Nephron progenitor cell (in vitro differentiated cells): Measurements from ENCODE around the gene MYDGF.

Experiments used
- DNase-seq: peaks from one replicate; pipeline ENCODE4 v3.0.0; 2021
- H3K27ac Mint-ChIP-seq: 2 replicates; pipeline ENCODE4 v1.8.0; 2021; ENCODE audit warnings: mild to moderate bottlenecking, moderate library complexity, mixed read lengths
- H3K27me3 Mint-ChIP-seq: 2 replicates; pipeline ENCODE4 v1.8.0; 2021; ENCODE audit warnings: mild to moderate bottlenecking, low read depth, mixed read lengths; ENCODE audit not compliant: poor library complexity
- H3K36me3 Mint-ChIP-seq: 2 replicates; pipeline ENCODE4 v1.8.0; 2021; ENCODE audit warnings: low read depth, mixed read lengths
- H3K4me1 Mint-ChIP-seq: 2 replicates; pipeline ENCODE4 v1.8.0; 2021; ENCODE audit warnings: mixed read lengths
- H3K4me3 Mint-ChIP-seq: 2 replicates; pipeline ENCODE4 v1.8.0; 2021; ENCODE audit warnings: mild to moderate bottlenecking, moderate library complexity, mixed read lengths
- H3K9me3 Mint-ChIP-seq: 2 replicates; pipeline ENCODE4 v1.8.0; 2021; ENCODE audit warnings: mild to moderate bottlenecking, moderate library complexity, mixed read lengths
- TF ChIP-seq, protein P1 (sequence below): fragments of 200-600 bp; sonication (generic); IDR thresholded peaks from 2 replicates; pipeline ENCODE4 v1.5.0; 2021; ENCODE audit warnings: antibody characterized with exemption

MYDGF gene

DNA sequence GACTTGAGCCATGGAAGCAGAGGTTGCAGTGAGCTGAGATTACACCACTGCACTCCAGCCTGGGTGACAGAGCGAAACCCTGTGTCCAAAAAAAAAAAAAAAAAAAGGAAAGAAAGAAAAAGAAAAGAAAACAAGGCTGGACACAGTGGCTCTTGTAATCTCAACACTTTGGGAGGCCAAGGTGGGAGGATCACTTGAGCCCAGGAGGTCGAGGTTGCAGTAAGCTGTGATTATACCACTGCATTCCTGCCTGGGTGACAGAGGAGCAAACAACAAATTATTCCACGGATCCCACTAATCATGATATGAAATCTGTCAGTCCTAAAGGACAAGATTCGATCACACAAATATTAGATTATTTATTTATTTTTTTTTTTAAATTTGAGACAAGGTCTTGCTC is 3.1 kb upstream of the MYDGF start:
- peak overlapping the region; percentile 89 for H3K27ac Mint-ChIP-seq
- H3K36me3 Mint-ChIP-seq: peaks cover 14% of the 10 kb centered on the region
- H3K4me3 Mint-ChIP-seq: no peak overlapping the region
- peaks cover 4% of the 10 kb centered on the region for H3K27me3 Mint-ChIP-seq
- peaks cover 39% of the 10 kb centered on the region for H3K4me1 Mint-ChIP-seq
- no peaks in the 10 kb centered on the region for H3K9me3 Mint-ChIP-seq
- DNase-seq: no peak
- TF ChIP-seq, protein P1, sequence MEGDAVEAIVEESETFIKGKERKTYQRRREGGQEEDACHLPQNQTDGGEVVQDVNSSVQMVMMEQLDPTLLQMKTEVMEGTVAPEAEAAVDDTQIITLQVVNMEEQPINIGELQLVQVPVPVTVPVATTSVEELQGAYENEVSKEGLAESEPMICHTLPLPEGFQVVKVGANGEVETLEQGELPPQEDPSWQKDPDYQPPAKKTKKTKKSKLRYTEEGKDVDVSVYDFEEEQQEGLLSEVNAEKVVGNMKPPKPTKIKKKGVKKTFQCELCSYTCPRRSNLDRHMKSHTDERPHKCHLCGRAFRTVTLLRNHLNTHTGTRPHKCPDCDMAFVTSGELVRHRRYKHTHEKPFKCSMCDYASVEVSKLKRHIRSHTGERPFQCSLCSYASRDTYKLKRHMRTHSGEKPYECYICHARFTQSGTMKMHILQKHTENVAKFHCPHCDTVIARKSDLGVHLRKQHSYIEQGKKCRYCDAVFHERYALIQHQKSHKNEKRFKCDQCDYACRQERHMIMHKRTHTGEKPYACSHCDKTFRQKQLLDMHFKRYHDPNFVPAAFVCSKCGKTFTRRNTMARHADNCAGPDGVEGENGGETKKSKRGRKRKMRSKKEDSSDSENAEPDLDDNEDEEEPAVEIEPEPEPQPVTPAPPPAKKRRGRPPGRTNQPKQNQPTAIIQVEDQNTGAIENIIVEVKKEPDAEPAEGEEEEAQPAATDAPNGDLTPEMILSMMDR: no peak

DNA sequence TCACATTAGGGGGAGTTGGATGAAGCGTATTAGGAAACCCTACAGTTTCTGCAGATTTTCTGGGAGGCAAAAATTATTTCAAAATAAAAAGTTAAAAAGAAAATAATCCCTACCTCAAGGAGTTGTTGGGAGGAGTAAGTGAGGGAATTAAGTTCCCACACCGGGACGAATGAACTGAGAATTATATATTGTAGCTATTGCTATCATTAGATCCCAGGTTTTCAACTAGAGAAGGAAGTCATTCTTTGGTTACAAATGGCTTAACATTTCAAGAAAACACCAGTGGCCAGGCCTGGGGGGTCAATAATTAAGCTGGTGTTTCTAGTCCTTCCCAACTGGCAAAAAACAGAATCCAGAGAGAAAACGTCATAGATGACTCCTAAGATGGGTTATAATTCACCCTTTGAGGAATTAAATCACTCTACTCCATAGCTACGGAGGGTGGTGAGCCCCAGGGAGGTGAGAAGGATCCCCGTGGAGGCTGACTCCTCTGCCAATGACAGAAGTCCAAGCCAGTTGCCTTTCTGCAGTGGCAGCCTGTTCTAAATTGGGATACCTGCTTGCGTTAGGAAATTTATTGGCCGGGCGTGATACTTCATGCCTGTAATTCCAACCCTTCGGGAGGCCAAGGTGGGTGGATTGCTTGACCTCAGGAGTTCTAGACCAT is 1.2 kb upstream of the MYDGF start:
- peak overlapping the region; percentile 39 for H3K4me3 Mint-ChIP-seq
- DNase-seq: no peak
- H3K9me3 Mint-ChIP-seq: no peaks in the 10 kb centered on the region
- no peak overlapping the region for H3K27ac Mint-ChIP-seq
- H3K4me1 Mint-ChIP-seq: peaks cover 34% of the 10 kb centered on the region
- peaks cover 4% of the 10 kb centered on the region for H3K27me3 Mint-ChIP-seq
- H3K36me3 Mint-ChIP-seq: peaks cover 14% of the 10 kb centered on the region
- TF ChIP-seq, protein P1: no peak

DNA sequence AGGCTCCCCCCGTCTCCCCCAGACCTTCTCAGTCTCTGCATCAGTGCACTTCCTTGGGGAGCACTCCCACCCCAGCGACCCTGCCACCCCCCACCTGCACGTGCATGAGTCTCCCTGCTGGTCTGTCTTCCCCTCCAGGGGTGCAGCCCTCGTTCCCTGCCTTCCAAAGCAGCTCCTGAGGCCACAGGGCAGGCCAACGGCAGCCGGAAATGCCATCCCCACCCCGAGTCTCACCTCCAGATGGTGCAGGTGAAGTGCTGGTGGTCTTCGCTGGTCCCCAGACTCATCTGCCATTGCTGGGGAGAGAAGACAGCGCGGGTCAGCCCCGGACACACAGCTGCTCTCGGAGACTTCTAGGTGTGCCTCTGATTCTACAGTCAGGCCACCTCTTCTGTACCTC is 5.5 kb downstream of the MYDGF start:
- no peaks in the 10 kb centered on the region for H3K27me3 Mint-ChIP-seq
- peaks cover 28% of the 10 kb centered on the region for H3K36me3 Mint-ChIP-seq
- no peak for DNase-seq
- H3K9me3 Mint-ChIP-seq: no peaks in the 10 kb centered on the region
- peaks cover 15% of the 10 kb centered on the region for H3K4me1 Mint-ChIP-seq
- no peak overlapping the region for H3K4me3 Mint-ChIP-seq
- TF ChIP-seq, protein P1: no peak
- no peak overlapping the region for H3K27ac Mint-ChIP-seq

DNA sequence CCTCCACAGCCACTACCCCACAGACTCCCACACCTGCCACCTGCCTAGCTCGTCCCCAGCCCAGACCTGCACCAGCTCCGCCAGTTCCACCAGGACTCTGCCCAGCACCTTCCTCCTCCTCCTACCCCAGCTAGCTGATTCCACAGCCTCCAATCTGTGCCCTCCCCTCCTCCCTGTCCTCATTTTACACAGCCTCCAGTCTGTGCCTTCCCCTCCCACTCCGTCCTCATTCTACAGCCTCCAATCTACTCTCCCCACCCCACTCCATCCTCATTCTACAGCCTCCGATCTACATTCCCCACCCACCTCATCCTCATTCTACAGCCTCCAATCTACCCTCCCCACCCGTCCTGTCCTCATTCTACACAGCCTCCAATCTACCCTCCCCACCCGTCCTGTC is 7.3 kb downstream of the MYDGF start:
- no peaks in the 10 kb centered on the region for H3K27me3 Mint-ChIP-seq
- no peaks in the 10 kb centered on the region for H3K9me3 Mint-ChIP-seq
- peaks cover 33% of the 10 kb centered on the region for H3K36me3 Mint-ChIP-seq
- no peak for DNase-seq
- TF ChIP-seq, protein P1: no peak
- no peaks in the 10 kb centered on the region for H3K4me1 Mint-ChIP-seq
- no peak overlapping the region for H3K27ac Mint-ChIP-seq
- H3K4me3 Mint-ChIP-seq: no peak overlapping the region

DNA sequence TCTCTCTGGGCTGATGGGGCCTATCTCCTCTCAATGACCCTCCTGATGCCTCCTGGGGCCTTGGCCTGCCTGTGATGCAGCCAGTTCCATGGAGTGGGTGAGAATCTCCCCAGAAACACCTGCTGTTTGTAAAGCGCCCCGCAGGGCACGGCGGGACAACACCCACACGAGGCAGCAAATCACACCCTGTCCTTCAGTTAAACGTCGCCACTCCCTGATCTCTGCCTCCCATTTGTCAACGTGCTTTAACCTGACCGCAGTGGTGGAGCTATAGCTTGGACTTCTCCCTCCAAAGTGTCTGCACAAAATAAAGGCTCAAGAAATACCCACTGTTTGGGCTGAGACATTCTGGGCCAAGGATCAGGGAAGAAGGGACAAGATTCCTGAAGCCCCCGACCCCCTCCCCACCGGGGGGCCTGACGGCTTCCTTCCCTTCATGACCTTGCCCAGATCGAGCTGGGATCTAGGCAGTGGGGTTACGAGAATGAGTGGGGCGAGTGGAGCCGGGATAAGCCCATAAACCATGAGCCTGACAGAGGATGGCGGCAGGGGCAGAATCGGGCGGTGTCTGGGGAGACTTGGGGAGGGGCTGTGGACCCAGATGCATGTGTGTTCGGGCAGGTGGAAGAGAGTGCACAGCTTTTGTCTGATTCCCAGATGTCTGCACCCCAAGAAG is 8.0 kb downstream of the MYDGF start:
- peaks cover 29% of the 10 kb centered on the region for H3K36me3 Mint-ChIP-seq
- no peak for DNase-seq
- TF ChIP-seq, protein P1: no peak
- H3K27ac Mint-ChIP-seq: peak overlapping the region; percentile 40
- H3K27me3 Mint-ChIP-seq: no peaks in the 10 kb centered on the region
- H3K4me3 Mint-ChIP-seq: no peak overlapping the region
- no peaks in the 10 kb centered on the region for H3K9me3 Mint-ChIP-seq
- H3K4me1 Mint-ChIP-seq: no peaks in the 10 kb centered on the region

GRCh38 chr19:4660993-4661392 is 9.1 kb downstream of the MYDGF start:
- no peak overlapping the region for H3K4me3 Mint-ChIP-seq
- TF ChIP-seq, protein P1: no peak
- H3K4me1 Mint-ChIP-seq: no peaks in the 10 kb centered on the region
- no peaks in the 10 kb centered on the region for H3K9me3 Mint-ChIP-seq
- peaks cover 29% of the 10 kb centered on the region for H3K36me3 Mint-ChIP-seq
- H3K27me3 Mint-ChIP-seq: no peaks in the 10 kb centered on the region
- no peak for DNase-seq
- peak overlapping the region; percentile 85 for H3K27ac Mint-ChIP-seq
